Panc1 (cell line): ENCODE data around the gene HERC4. TPM values are rescaled to one million over a fixed set of nuclear protein-coding genes. Genes with fewer than 3 reads are reported as not detected.

Experiments used
- ATAC-seq: fragments of 200-7000 bp; cut with Tn5 transposase; 2 replicates; pipeline ENCODE4 v1.9.1; 2020; ENCODE audit warnings: mild to moderate bottlenecking, moderate library complexity
- BruUV-seq: library from RNA; stranded (reverse); fragments of 400-500 nt; replicated peaks from 2 replicates; lab custom pipeline; 2021; lab: Mats Ljungman, UMichigan
- CTCF ChIA-PET: fragments of 300-600 bp; sonication (Branson Sonifier 250); formaldehyde crosslinking; loops from one replicate; lab custom pipeline; 2022; ENCODE audit warnings: antibody characterized with exemption; lab: Charles Lee
- POLR2A ChIA-PET: fragments of 300-600 bp; sonication (Branson Sonifier 250); formaldehyde crosslinking; loops from one replicate; lab custom pipeline; 2022; ENCODE audit warnings: antibody characterized with exemption; lab: Charles Lee
- DNase-seq: peaks from one replicate; pipeline ENCODE4 v3.0.0-alpha.2; 2010; ENCODE audit warnings: low read depth, low spot score
- H3K27ac ChIP-seq: 2 replicates; pipeline ENCODE4 v1.5.1; 2011; ENCODE audit warnings: mild to moderate bottlenecking, low read length, inconsistent platforms
- H3K27me3 ChIP-seq: fragments of 200-500 bp; sonication (Bioruptor generic); 2 replicates; pipeline ENCODE4 v1.6.0; 2014; ENCODE audit warnings: low read length, inconsistent platforms; ENCODE audit not compliant: control insufficient read depth, insufficient read depth
- H3K36me3 ChIP-seq: fragments of 200-500 bp; sonication (Bioruptor generic); 2 replicates; pipeline ENCODE4 v1.5.1; 2014; ENCODE audit warnings: inconsistent platforms, mild to moderate bottlenecking, low read length, moderate library complexity; ENCODE audit not compliant: control insufficient read depth, insufficient read depth
- H3K4me1 ChIP-seq: 2 replicates; pipeline ENCODE4 v1.5.1; 2011; ENCODE audit warnings: inconsistent platforms, mild to moderate bottlenecking, low read length, moderate library complexity; ENCODE audit not compliant: control insufficient read depth, insufficient read depth
- H3K4me3 ChIP-seq, 2 experiments: 2 replicates each; pipeline ENCODE4 v1.5.1; 2011 to 2012; ENCODE audit warnings: low read depth in 2 of 2, low read length in 2 of 2, mild to moderate bottlenecking in 2 of 2, inconsistent platforms in 1 of 2, moderate library complexity in 1 of 2
- H3K9me3 ChIP-seq: fragments of 200-500 bp; sonication (Bioruptor generic); 2 replicates; pipeline ENCODE4 v1.5.1; 2014; ENCODE audit warnings: low read depth, mild to moderate bottlenecking, inconsistent platforms, low read length, moderate library complexity; ENCODE audit not compliant: control insufficient read depth, insufficient read depth
- POLR2AphosphoS5 ChIP-seq: IDR thresholded peaks from 2 replicates; pipeline ENCODE4 v1.6.1; 2012; ENCODE audit warnings: mild to moderate bottlenecking, low read depth, low read length, moderate library complexity
- SIN3A ChIP-seq: IDR thresholded peaks from 2 replicates; pipeline ENCODE4 v1.6.1; 2012; ENCODE audit warnings: low read depth, mild to moderate bottlenecking, low read length, moderate library complexity, borderline replicate concordance; ENCODE audit not compliant: insufficient read depth
- TCF7L2 ChIP-seq: IDR thresholded peaks from 2 replicates; pipeline ENCODE4 v1.6.1; 2011; ENCODE audit warnings: mild to moderate bottlenecking, low read depth, low read length, inconsistent platforms
- in situ Hi-C: cut with HindIII; loops from 2 replicates; pipeline ENCODE4 v1.10.0; 2016; ENCODE audit warnings: low sequenced_read_pairs, low pct_unique_long_range_greater_than_20kb
- intact Hi-C: fragments of 100-400 bp; cut with micrococcal nuclease; formaldehyde crosslinking; loops from one replicate; pipeline ENCODE4 v1.10.0; 2022; ENCODE audit not compliant: unreplicated experiment
- total RNA-seq: library from RNA; stranded (reverse); gene quantifications from one replicate; pipeline ENCODE4 v1.2.1, GENCODE V29; 2021; ENCODE audit not compliant: unreplicated experiment
- TF ChIP-seq, protein P1 (sequence below): fragments of 450-650 bp; IDR thresholded peaks from 2 replicates; pipeline ENCODE4 v1.5.1; 2017; ENCODE audit warnings: mild to moderate bottlenecking
- TF ChIP-seq, protein P2 (sequence below), 2 experiments: IDR thresholded peaks; 2 replicates each; pipeline ENCODE4 v1.6.1; 2011 to 2012; ENCODE audit warnings: low read depth in 2 of 2, control low read depth in 1 of 2, low read length in 1 of 2, mild to moderate bottlenecking in 1 of 2, moderate library complexity in 1 of 2; ENCODE audit not compliant: insufficient read depth in 1 of 2

HERC4 gene
- total RNA-seq, 1 experiment from 2014 or later, result 119 TPM

DNA sequence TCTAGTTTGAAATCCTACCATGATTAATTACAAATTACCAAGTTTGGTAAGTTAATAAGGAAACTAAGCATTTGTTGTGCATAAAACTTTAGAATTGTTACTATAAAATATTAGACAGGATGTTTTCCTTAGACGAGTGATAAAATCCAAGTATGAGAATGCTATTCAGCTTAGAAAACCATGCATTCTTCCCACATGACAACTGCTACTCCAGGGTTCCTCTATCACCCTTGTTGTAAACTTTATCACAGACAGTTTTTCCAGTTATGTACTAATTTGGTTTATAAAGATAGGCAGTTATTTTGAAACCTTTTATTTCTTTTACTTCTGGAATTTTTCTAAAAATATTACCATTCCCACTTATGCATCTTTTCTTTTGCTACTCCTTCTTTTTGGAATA is 138.7 kb downstream of the HERC4 start:
- no peak overlapping the region for H3K4me3 ChIP-seq
- H3K27me3 ChIP-seq, result no peaks in the 10 kb centered on the region
- in situ Hi-C loops, result no loop called here
- ChIA-PET POLR2A (no interaction called here), CTCF (no interaction called here)
- H3K4me1 ChIP-seq, result no peaks in the 10 kb centered on the region
- peaks cover 59% of the 10 kb centered on the region for H3K36me3 ChIP-seq
- H3K9me3 ChIP-seq, result no peaks in the 10 kb centered on the region
- ATAC-seq (no peak), DNase-seq (no peak)
- TF ChIP-seq SIN3A (no peak), TCF7L2 (no peak)
- TF ChIP-seq, protein P1, sequence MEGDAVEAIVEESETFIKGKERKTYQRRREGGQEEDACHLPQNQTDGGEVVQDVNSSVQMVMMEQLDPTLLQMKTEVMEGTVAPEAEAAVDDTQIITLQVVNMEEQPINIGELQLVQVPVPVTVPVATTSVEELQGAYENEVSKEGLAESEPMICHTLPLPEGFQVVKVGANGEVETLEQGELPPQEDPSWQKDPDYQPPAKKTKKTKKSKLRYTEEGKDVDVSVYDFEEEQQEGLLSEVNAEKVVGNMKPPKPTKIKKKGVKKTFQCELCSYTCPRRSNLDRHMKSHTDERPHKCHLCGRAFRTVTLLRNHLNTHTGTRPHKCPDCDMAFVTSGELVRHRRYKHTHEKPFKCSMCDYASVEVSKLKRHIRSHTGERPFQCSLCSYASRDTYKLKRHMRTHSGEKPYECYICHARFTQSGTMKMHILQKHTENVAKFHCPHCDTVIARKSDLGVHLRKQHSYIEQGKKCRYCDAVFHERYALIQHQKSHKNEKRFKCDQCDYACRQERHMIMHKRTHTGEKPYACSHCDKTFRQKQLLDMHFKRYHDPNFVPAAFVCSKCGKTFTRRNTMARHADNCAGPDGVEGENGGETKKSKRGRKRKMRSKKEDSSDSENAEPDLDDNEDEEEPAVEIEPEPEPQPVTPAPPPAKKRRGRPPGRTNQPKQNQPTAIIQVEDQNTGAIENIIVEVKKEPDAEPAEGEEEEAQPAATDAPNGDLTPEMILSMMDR, result no peak
- TF ChIP-seq, protein P2, sequence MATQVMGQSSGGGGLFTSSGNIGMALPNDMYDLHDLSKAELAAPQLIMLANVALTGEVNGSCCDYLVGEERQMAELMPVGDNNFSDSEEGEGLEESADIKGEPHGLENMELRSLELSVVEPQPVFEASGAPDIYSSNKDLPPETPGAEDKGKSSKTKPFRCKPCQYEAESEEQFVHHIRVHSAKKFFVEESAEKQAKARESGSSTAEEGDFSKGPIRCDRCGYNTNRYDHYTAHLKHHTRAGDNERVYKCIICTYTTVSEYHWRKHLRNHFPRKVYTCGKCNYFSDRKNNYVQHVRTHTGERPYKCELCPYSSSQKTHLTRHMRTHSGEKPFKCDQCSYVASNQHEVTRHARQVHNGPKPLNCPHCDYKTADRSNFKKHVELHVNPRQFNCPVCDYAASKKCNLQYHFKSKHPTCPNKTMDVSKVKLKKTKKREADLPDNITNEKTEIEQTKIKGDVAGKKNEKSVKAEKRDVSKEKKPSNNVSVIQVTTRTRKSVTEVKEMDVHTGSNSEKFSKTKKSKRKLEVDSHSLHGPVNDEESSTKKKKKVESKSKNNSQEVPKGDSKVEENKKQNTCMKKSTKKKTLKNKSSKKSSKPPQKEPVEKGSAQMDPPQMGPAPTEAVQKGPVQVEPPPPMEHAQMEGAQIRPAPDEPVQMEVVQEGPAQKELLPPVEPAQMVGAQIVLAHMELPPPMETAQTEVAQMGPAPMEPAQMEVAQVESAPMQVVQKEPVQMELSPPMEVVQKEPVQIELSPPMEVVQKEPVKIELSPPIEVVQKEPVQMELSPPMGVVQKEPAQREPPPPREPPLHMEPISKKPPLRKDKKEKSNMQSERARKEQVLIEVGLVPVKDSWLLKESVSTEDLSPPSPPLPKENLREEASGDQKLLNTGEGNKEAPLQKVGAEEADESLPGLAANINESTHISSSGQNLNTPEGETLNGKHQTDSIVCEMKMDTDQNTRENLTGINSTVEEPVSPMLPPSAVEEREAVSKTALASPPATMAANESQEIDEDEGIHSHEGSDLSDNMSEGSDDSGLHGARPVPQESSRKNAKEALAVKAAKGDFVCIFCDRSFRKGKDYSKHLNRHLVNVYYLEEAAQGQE (IDR thresholded peaks at IDR 0.05; ENCODE audit: insufficient read depth in 1 of 2, low read depth in 2 of 2, low read length in 1 of 2), result no peak
- BruUV-seq, result no TSS peak
- H3K27ac ChIP-seq, result no peak overlapping the region
- intact Hi-C loops, result no loop called here

DNA sequence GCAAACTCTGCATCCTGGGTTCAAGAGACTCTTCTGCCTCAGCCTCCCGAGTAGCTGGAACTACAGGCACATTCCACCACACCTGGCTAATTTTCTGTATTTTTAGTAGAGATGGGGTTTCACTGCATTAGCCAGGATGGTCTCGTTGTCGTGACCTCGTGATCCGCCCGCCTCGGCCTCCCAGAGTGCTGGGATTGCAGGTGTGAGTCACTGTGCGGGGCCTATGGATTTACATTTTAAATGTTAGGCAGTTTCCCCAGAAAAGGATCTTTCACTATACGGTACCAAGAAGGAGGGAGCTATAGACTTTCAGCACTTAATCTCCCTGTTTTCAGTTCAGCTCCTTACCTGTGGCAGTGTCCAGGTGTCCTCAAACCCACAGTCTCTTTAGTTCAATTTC is 139.9 kb downstream of the HERC4 start:
- ATAC-seq, result no peak
- H3K36me3 ChIP-seq, result peaks cover 49% of the 10 kb centered on the region
- H3K4me1 ChIP-seq, result no peaks in the 10 kb centered on the region
- TF ChIP-seq, protein P1, result no peak
- TF ChIP-seq, protein P2 (IDR thresholded peaks at IDR 0.05; ENCODE audit: insufficient read depth in 1 of 2, low read depth in 2 of 2, low read length in 1 of 2), result no peak
- no peak for TF ChIP-seq POLR2AphosphoS5
- TF ChIP-seq SIN3A, result no peak
- no peak for TF ChIP-seq TCF7L2
- POLR2A ChIA-PET, result no interaction called here
- BruUV-seq, result no TSS peak
- no peaks in the 10 kb centered on the region for H3K27me3 ChIP-seq
- no peak for DNase-seq
- no peak overlapping the region for H3K4me3 ChIP-seq
- in situ Hi-C loops, result no loop called here
- intact Hi-C loops, result no loop called here
- CTCF ChIA-PET, result no interaction called here
- no peaks in the 10 kb centered on the region for H3K9me3 ChIP-seq
- no peak overlapping the region for H3K27ac ChIP-seq
